Karpas-422 (cell line): ENCODE measurements around the gene ARHGAP22. TPM values are rescaled to one million over a fixed set of nuclear protein-coding genes. Genes with fewer than 3 reads are reported as not detected.

Experiments used
- DNase-seq: peaks from one replicate; pipeline ENCODE4 v3.0.0-alpha.2; 2015
- H2AFZ ChIP-seq: fragments of 200-600 bp; sonication (generic); 2 replicates; pipeline ENCODE4 v1.6.1; 2014; ENCODE audit warnings: antibody characterized with exemption, low read length, mixed read lengths
- H3K27ac ChIP-seq: fragments of 200-600 bp; sonication (generic); 2 replicates; pipeline ENCODE4 v1.5.1; 2014; ENCODE audit warnings: mild to moderate bottlenecking, low read length, moderate library complexity
- H3K27me3 ChIP-seq: fragments of 200-600 bp; sonication (generic); 2 replicates; pipeline ENCODE4 v1.6.1; 2014; ENCODE audit warnings: low read length, mixed read lengths
- H3K36me3 ChIP-seq: fragments of 200-600 bp; sonication (generic); 2 replicates; pipeline ENCODE4 v1.6.1; 2014; ENCODE audit warnings: low read length, mixed read lengths; ENCODE audit not compliant: insufficient read depth
- H3K4me1 ChIP-seq: fragments of 200-600 bp; sonication (generic); 2 replicates; pipeline ENCODE4 v1.6.1; 2014; ENCODE audit warnings: mild to moderate bottlenecking, low read length, mixed read lengths
- H3K4me2 ChIP-seq: fragments of 200-600 bp; sonication (generic); 2 replicates; pipeline ENCODE4 v1.6.1; 2014; ENCODE audit warnings: low read length, low read depth, mild to moderate bottlenecking; ENCODE audit not compliant: poor library complexity, severe bottlenecking
- H3K4me3 ChIP-seq: fragments of 200-600 bp; sonication (generic); 2 replicates; pipeline ENCODE4 v1.5.1; 2014; ENCODE audit warnings: mild to moderate bottlenecking, antibody characterized with exemption, low read length, mixed read lengths
- H3K79me2 ChIP-seq: fragments of 200-600 bp; sonication (generic); 2 replicates; pipeline ENCODE4 v1.6.1; 2014; ENCODE audit warnings: mild to moderate bottlenecking, low read length, mixed read lengths
- H3K9ac ChIP-seq: fragments of 200-600 bp; sonication (generic); 2 replicates; pipeline ENCODE4 v1.6.0; 2014; ENCODE audit warnings: low read length
- H3K9me2 ChIP-seq: fragments of 200-600 bp; sonication (generic), shearing (Covaris generic); replicated peaks from 2 replicates; pipeline ENCODE4 v1.6.0; 2014; ENCODE audit warnings: mild to moderate bottlenecking, low read length, moderate library complexity; ENCODE audit not compliant: insufficient read depth
- H3K9me3 ChIP-seq: fragments of 300-700, 200-600 bp; sonication (generic); 2 replicates; pipeline ENCODE4 v1.6.1; 2014; ENCODE audit warnings: low read length, mixed read lengths
- H4K20me1 ChIP-seq: fragments of 200-600 bp; sonication (generic); 2 replicates; pipeline ENCODE4 v1.6.1; 2014; ENCODE audit warnings: mild to moderate bottlenecking, antibody characterized with exemption, low read length, low read depth; ENCODE audit not compliant: insufficient read depth
- total RNA-seq: library from RNA; depleted of rRNA; stranded (reverse); fragments of >200 nt; shearing (Covaris generic); gene quantifications from 2 replicates; pipeline ENCODE4 v1.2.3, GENCODE V29; 2014; ENCODE audit warnings: low replicate concordance

The ARHGAP22 gene
- total RNA-seq, 1 experiment from 2014 or later = 0.07 TPM

DNA sequence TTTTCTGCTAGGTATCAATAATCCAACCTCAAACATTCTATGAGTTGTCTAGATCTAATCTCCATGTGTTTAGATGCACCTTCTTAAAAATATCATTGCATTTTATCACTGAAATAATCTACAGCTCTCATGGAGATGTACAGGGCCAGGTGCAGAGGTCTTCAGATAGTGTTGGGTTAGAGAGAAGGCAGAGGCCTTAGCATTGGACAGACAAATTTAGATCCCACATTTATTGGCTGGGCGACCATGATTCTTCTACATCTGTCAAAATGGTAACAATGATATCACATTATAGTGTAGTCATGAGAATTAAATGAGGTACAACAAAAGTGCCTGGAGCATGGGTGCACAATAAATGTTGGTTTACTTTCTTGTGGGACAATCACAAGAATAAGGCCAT is 3.1 kb downstream of the ARHGAP22 start:
- H3K79me2 ChIP-seq = no peaks in the 10 kb centered on the region
- no peaks in the 10 kb centered on the region for H3K9me2 ChIP-seq
- no peaks in the 10 kb centered on the region for H3K36me3 ChIP-seq
- H3K27ac ChIP-seq = no peak overlapping the region
- H3K9ac ChIP-seq = no peak overlapping the region
- H3K4me2 ChIP-seq = no peak overlapping the region
- H2AFZ ChIP-seq = no peak overlapping the region
- no peak for DNase-seq
- H3K9me3 ChIP-seq = no peaks in the 10 kb centered on the region
- no peak overlapping the region for H3K4me3 ChIP-seq
- no peaks in the 10 kb centered on the region for H4K20me1 ChIP-seq
- no peaks in the 10 kb centered on the region; the same call in 1 of the 2 replicates for H3K27me3 ChIP-seq
- H3K4me1 ChIP-seq = peaks cover 18% of the 10 kb centered on the region

DNA sequence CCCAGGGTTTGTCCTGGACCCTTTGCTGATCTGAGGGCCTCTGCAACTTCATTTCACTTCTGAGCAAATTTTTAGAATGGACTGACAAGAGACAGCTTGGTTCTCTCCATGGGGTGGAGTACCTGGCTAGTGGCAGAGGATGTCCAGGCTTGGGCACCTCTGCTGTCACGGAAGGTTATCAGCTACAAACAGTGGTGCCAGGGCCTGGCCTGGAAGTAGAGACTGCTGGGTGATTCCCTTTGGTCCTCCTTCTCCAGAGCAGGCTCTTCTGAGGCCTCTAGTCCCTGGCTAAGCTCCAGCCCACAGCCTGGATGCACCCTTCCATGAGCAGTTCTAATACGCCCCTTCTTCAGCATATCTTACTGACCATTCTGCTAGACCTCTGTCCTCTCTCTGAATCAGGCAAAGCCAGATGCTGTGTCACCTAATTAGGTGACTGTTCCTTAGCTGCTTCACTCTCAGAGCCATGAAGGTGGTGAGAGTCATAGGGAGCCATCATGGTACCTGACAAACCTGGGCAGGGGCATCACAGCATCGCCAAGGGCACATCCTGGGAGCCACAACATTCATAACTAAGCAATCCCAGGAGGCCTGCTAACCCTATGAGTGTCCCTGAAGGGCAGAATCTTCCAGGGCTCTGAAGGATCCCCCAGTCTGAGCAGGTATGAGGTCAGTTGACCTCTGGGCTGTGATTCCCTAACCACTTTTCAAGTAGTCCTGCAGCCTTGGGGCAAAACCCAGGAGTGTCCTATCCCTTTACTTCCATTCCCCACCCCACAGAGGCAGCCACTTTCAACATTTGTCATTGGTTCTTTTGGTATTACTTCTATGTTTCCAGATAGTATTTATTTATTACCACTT is 4.0 kb downstream of the ARHGAP22 start:
- Histone ChIP-seq H3K27me3 (no peaks in the 10 kb centered on the region; the same call in 1 of the 2 replicates), H3K36me3 (no peaks in the 10 kb centered on the region), H4K20me1 (no peaks in the 10 kb centered on the region), H3K4me1 (peaks cover 18% of the 10 kb centered on the region), H3K27ac (no peak overlapping the region), H3K4me2 (no peak overlapping the region), H3K79me2 (no peaks in the 10 kb centered on the region), H3K4me3 (no peak overlapping the region), H3K9me2 (no peaks in the 10 kb centered on the region), H3K9me3 (no peaks in the 10 kb centered on the region), H3K9ac (no peak overlapping the region), H2AFZ (no peak overlapping the region)
- DNase-seq = no peak

DNA sequence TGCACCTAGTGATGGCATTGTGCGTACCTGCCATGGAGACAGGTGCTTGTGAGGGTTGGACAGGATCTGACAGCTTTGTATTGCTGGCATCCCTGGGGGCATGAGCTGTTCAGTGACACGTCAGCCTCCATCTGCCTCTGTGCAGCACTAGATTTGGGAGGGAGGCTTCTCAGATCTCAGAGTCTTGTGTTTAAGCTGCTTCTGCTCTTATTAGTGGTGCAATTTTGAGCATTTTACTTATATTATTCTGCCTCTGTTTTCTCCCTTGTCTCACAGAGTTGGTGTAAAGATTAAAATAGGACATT is 5.1 kb downstream of the ARHGAP22 start:
- H3K79me2 ChIP-seq = no peaks in the 10 kb centered on the region
- H3K27ac ChIP-seq = no peak overlapping the region
- no peaks in the 10 kb centered on the region for H4K20me1 ChIP-seq
- H3K36me3 ChIP-seq = no peaks in the 10 kb centered on the region
- H3K4me3 ChIP-seq = no peak overlapping the region
- H3K9ac ChIP-seq = no peak overlapping the region
- no peaks in the 10 kb centered on the region for H3K9me3 ChIP-seq
- H3K9me2 ChIP-seq = no peaks in the 10 kb centered on the region
- DNase-seq = no peak
- H3K27me3 ChIP-seq = 0 out of 2 replicates have a peak, but pooled peaks cover under 1% of the 10 kb centered on the region
- no peak overlapping the region for H3K4me2 ChIP-seq
- peaks cover 12% of the 10 kb centered on the region for H3K4me1 ChIP-seq
- H2AFZ ChIP-seq = no peak overlapping the region

DNA sequence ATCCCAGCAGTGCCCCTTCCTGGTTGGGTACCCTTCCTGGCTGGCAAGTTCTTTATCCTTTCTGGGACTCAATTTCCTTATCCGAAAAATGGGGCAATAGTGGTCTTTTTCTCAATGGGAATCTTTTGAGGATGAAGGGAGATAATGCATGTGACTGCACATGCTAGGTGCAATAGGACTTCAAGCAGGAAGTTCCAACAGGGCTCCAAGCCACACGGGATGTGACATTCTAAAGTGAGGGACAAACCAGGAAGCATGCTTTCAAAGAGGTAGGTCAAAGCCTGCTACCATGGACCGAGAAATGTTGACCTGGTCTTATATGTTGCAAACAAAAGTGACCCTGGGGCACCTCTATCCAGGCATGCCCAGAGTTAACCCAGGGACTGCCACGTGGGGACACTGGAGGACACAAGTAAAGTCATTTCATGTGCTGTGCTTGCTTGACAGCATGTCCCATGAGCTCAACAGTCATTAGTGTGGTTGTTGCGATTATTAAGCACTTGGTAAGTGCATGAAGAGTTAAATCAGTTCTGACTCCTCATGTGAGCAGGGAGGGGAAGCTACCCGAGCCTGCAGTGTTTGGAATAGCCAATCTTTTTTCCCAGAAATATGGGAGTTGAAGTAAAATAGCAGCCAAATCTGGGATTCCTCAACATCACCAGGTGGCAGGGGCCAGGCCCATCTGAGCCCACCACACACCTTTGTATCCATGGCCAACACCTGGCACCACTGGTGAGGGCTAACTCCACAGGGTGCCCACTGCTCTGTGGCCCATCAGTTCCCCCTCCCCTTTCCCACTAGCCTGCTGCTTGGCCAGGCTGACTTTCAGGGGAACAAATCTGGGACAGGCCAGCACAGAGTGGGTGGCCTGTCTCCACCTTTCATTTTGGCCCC is 5.7 kb downstream of the ARHGAP22 start:
- H3K27me3 ChIP-seq = 0 out of 2 replicates have a peak, but pooled peaks cover 2% of the 10 kb centered on the region
- no peaks in the 10 kb centered on the region for H4K20me1 ChIP-seq
- no peaks in the 10 kb centered on the region for H3K9me2 ChIP-seq
- no peak for DNase-seq
- H3K27ac ChIP-seq = no peak overlapping the region
- peaks cover 8% of the 10 kb centered on the region for H3K4me1 ChIP-seq
- no peak overlapping the region for H3K4me3 ChIP-seq
- H2AFZ ChIP-seq = no peak overlapping the region
- H3K4me2 ChIP-seq = no peak overlapping the region
- H3K79me2 ChIP-seq = no peaks in the 10 kb centered on the region
- no peak overlapping the region for H3K9ac ChIP-seq
- no peaks in the 10 kb centered on the region for H3K36me3 ChIP-seq
- H3K9me3 ChIP-seq = no peaks in the 10 kb centered on the region

DNA sequence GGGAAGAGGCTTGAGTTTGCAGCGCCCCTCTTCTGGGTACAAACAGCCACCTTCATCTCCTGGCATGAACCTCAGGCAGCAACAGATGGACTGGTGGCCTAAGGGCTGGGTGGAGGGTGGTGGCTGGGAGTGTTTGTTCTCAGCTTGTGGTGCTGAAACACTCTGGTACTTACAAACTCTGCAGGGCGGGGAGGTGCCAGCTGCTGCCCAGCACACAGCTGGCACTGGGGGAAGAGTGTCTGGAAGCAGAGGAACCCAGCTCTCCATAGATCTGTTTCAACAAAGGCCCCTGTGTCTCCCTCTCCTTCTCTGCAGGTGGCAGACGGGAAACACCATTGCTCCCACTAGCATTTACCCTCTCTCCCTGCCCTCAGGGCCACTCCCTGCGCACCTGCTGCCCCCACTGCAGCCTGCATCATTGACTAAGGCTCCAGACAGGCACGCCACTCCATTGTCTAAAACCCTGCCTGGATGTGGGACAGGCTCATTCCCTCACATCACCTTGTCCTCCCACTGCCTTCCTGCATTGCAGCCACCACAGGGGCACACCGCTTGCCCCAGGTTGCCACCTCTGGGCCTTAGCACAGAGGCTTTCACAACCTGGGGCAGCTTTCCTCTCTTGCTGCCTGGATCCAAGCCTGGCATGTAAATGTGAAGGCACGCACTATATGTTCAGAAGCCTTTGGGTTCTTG is 6.5 kb downstream of the ARHGAP22 start:
- no peak for DNase-seq
- Histone ChIP-seq H3K9ac (no peak overlapping the region), H3K4me2 (no peak overlapping the region), H3K4me3 (no peak overlapping the region), H3K27me3 (0 out of 2 replicates have a peak, but pooled peaks cover 2% of the 10 kb centered on the region), H3K79me2 (no peaks in the 10 kb centered on the region), H3K27ac (no peak overlapping the region), H3K4me1 (peaks cover 8% of the 10 kb centered on the region), H3K9me3 (no peaks in the 10 kb centered on the region), H4K20me1 (no peaks in the 10 kb centered on the region), H3K9me2 (no peaks in the 10 kb centered on the region), H2AFZ (no peak overlapping the region), H3K36me3 (no peaks in the 10 kb centered on the region)

DNA sequence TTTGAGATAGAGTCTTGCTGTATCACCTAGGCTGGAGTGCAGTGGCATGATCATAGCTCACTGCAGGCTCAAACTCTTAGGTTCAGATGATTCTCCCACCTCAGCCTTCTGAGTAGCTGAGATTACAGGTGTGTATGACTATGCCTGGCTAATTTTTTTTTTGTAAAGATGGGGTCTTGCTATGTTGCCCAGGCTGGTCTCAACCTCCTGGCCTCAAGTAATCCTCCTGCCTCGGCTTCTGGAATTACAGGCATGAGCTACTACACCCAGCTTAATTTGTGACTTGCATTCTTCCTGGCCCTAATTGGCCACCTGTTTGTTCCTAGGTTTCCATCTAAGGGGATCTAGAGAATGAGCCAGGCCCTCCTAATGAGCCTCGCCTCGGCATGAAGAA is 9.3 kb downstream of the ARHGAP22 start:
- Histone ChIP-seq H3K27ac (no peak overlapping the region), H3K9me2 (no peaks in the 10 kb centered on the region), H3K27me3 (0 out of 2 replicates have a peak, but pooled peaks cover 2% of the 10 kb centered on the region), H4K20me1 (no peaks in the 10 kb centered on the region), H3K9ac (no peak overlapping the region), H3K4me2 (no peak overlapping the region), H3K4me1 (peaks cover 8% of the 10 kb centered on the region), H2AFZ (no peak overlapping the region), H3K4me3 (no peak overlapping the region), H3K79me2 (no peaks in the 10 kb centered on the region), H3K36me3 (no peaks in the 10 kb centered on the region), H3K9me3 (no peaks in the 10 kb centered on the region)
- no peak for DNase-seq

DNA sequence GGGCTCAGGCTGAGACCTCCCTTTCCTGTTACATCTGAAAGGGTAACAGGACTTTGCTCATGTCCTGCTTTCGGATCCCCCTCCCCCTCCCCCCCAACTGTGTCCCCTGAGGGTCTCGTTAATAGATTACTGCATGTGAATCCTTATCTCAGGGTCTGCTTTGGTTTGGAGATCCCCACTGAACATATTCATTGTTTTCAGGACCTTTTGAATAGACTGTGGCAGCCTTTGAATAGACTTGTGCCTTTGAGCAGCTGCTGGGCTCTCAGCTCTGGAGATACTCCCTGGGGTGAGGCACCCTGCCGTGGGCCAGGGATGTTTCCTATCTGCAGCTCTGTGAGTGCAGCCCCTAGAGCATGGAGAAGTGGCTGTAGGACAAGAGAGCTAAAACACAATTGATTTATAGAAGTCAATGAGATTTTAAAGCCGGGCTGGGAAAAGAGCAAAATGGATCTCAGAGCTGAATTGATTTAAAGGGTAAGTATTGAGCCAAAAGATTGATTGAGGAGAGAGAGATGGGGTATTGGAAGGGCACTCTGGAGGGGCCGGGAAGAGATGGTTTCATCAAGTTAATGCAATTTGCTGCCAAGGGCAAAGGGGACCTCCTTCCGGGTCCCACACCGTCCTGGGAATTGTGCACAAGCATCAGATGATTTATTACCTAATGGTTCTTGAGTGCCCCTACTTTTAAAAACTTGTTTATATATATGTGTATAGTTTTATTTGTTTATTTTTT is 9.9 kb downstream of the ARHGAP22 start:
- H3K27ac ChIP-seq = no peak overlapping the region
- H2AFZ ChIP-seq = no peak overlapping the region
- no peaks in the 10 kb centered on the region for H3K36me3 ChIP-seq
- no peak overlapping the region for H3K4me2 ChIP-seq
- no peaks in the 10 kb centered on the region for H3K79me2 ChIP-seq
- peaks cover 5% of the 10 kb centered on the region for H3K4me1 ChIP-seq
- H3K4me3 ChIP-seq = no peak overlapping the region
- H3K27me3 ChIP-seq = 0 out of 2 replicates have a peak, but pooled peaks cover 2% of the 10 kb centered on the region
- H3K9me3 ChIP-seq = no peaks in the 10 kb centered on the region
- H3K9ac ChIP-seq = no peak overlapping the region
- H4K20me1 ChIP-seq = no peaks in the 10 kb centered on the region
- DNase-seq = no peak
- no peaks in the 10 kb centered on the region for H3K9me2 ChIP-seq
